Mucosa of descending colon (tissue), 3 donors: ENCODE results near the gene LIX1L. TPM values are rescaled to one million over a fixed set of nuclear protein-coding genes. Genes with fewer than 3 reads are reported as not detected.
"Not testable (repeated sequence)": the region's sequence is repeated elsewhere in the genome, so short reads cannot be mapped to it uniquely, and the experiment has no call there.

Experiments used
- ATAC-seq: fragments of 200-7000 bp; cut with Tn5 transposase; one replicate; pipeline ENCODE4 v1.9.1; 2020; ENCODE audit warnings: mild to moderate bottlenecking, moderate library complexity
- DNase-seq, 3 donors: peaks; one replicate each; pipeline ENCODE4 v3.0.0-alpha.2; 2020
- H3K36me3 ChIP-seq: fragments of 200-600 bp; one replicate; pipeline ENCODE4 v1.8.0; 2021; ENCODE audit warnings: low read depth, mild to moderate bottlenecking
- H3K4me1 ChIP-seq: fragments of 200-600 bp; one replicate; pipeline ENCODE4 v1.8.0; 2021; ENCODE audit warnings: low read depth, mild to moderate bottlenecking
- H3K4me3 ChIP-seq: fragments of 200-600 bp; one replicate; pipeline ENCODE4 v1.8.0; 2021; ENCODE audit warnings: mild to moderate bottlenecking
- H3K9me3 ChIP-seq: fragments of 200-600 bp; one replicate; pipeline ENCODE4 v1.8.0; 2021; ENCODE audit warnings: mild to moderate bottlenecking
- intact Hi-C, 2 donors: fragments of 100-400 bp; cut with DNase I in 1 of 2; cut with micrococcal nuclease in 1 of 2; formaldehyde crosslinking; loops; one replicate each; pipeline versions ENCODE4 v1.11.0 to v1.11.1; 2022; cut with DNase I, micrococcal nuclease
- total RNA-seq, 3 donors: library from RNA; stranded (reverse); fragmentation: NEBNext Ultra II Directional in 2 of 3; extraction: Animal tissue kit (Norgen Biotek cat#: 25700) in 2 of 3; gene quantifications; one replicate each; pipeline versions ENCODE4 v1.2.1 to v1.2.4, GENCODE V29; 2021 to 2023
- TF ChIP-seq, protein P1 (sequence below): fragments of 200-600 bp; IDR thresholded peaks from one replicate; pipeline ENCODE4 v1.8.0; 2022; ENCODE audit warnings: antibody characterized with exemption, mild to moderate bottlenecking
- donor health status: DM: no; HTN: no; CAD: no; lungs with moderate emphysema.
- donor health status: DM: no; HTN: no; CAD: no.
- donor health status: DM: no; HTN: yes; CAD: no.

The LIX1L gene
- total RNA-seq, 3 donors from 2014 or later, result 3.9 to 34.3 (median 10.2) TPM

DNA sequence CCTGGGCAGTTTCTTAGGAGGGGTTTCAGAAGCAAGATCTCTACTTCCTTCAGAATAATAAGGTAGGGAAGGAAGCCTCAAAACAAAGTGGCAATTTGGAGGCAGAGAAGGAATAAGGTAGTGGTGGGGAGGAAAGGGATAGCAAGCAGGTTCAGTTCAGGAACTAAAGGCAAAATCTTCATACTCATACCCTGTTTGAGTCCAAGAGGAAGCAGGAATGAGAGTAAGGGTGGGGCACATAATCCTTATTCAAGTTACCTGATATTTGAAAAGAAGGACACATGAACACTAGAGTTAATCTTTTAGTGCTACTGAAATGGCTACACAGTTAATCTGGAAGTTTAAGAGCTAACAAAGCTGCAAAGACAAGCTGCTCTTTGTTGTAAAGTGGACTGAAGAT is 22.1 kb downstream of the LIX1L start:
- H3K36me3 ChIP-seq, result no peaks in the 10 kb centered on the region
- intact Hi-C loops, result no loop called here

DNA sequence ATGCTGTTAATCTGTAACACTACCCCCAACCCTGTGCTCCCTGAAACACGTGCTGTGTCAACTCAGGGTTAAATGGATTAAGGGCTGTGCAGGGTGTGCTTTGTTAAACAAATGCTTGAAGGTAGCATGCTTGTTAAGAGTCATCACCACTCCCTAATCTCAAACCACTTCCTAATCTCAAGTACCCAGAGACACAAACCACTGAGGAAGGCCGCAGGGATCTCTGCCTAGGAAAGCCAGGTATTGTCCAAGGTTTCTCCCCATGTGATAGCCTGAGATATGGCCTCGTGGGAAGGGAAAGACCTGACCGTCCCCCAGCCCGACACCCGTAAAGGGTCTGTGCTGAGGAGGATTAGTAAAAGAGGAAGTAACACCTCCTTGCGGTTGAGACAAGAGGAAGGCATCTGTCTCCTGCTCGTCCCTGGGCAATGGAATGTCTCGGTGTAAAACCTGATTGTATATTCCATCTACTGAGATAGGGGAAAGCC is 25.3 kb downstream of the LIX1L start:
- H3K9me3 ChIP-seq, H3K36me3 ChIP-seq, H3K4me1 ChIP-seq, H3K4me3 ChIP-seq, intact Hi-C loops, ATAC-seq, DNase-seq: not testable (repeated sequence)

More for the DNA sequence above, 22.1 kb downstream of the LIX1L start:
- Histone ChIP-seq H3K4me3 (no peak overlapping the region), H3K4me1 (no peaks in the 10 kb centered on the region), H3K9me3 (no peaks in the 10 kb centered on the region)
- peak; percentile 55 for ATAC-seq
- no peak for DNase-seq
- TF ChIP-seq, protein P1, sequence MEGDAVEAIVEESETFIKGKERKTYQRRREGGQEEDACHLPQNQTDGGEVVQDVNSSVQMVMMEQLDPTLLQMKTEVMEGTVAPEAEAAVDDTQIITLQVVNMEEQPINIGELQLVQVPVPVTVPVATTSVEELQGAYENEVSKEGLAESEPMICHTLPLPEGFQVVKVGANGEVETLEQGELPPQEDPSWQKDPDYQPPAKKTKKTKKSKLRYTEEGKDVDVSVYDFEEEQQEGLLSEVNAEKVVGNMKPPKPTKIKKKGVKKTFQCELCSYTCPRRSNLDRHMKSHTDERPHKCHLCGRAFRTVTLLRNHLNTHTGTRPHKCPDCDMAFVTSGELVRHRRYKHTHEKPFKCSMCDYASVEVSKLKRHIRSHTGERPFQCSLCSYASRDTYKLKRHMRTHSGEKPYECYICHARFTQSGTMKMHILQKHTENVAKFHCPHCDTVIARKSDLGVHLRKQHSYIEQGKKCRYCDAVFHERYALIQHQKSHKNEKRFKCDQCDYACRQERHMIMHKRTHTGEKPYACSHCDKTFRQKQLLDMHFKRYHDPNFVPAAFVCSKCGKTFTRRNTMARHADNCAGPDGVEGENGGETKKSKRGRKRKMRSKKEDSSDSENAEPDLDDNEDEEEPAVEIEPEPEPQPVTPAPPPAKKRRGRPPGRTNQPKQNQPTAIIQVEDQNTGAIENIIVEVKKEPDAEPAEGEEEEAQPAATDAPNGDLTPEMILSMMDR, result no peak

DNA sequence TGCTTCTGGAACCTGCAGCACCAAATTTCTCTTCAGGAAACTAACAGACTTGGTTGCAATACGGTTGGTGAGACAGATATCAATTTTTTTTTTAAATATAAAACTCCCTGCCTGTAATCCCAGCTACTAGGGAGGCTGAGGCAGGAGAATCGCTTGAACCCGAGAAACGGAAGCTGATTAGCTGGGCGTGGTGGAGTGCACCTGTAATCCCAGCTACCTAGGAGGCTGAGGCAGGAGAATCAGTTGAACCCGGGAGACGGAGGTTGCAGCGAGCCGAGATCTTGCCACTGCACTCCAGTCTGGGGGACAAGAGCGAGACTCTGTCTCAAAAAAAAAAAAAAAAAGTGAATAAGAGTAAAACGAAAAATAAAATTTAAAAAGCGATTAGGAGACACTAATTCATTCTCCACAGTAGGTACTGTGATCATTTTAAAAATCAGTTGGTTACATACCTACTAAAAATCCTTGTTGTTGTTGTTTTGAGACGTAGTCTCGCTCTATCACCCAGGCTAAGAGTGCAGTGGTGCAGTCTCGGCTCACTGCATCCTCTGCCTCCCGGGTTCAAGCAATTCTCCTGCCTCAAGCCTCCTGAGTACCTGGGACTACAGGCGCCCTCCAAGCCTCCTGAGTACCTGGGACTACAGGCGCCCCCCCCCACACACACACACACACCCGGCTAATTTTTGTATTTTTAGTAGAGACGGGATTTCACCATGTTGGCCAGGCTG is 29.7 kb downstream of the LIX1L start:
- DNase-seq (peak in 1 of 3 donors; percentile 38), ATAC-seq (peak; percentile 15)
- Histone ChIP-seq H3K9me3 (no peaks in the 10 kb centered on the region), H3K36me3 (no peaks in the 10 kb centered on the region), H3K4me3 (peak overlapping the region; percentile 33), H3K4me1 (peaks cover 7% of the 10 kb centered on the region)
- intact Hi-C loops, result no loop called here
- TF ChIP-seq, protein P1, result no peak

DNA sequence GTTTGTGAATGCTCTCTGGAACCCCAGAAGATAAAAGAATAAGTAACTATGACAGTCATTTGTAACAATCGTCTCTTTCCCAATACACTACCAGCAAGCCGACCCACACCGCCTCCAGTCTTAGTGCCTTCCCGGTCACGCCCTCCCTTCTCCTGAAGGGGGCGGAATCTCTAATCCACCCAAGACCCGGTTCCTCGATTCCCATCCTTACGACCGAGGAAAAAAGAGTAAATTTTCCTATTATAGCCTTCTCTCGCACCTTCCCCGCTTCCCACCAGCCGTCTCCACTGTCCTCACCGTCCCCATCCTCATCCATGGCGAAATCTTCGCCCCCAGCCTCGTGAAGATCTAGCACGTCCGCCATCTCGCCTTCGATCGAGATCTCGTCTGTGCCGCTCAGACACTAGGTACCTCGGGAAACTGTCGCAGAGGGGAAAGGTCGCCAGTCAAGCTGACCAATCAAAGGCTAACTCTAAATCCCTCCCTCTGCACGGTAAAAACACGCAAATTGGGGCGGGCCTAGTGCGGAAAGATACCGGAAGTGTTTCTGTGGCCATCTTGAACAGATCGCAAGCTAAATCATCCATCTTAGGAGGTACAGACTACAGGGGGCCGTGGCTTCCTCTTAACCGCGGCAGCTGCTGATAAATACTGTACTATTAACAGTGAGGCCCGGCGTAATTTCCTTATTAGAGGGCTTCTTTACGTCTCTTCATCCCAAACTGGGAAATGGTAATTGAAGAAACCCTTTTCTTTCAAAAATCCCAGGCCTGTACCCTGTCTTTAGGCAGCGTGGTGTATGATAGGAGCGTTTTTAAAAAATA is 30.5 kb downstream of the LIX1L start, which contains the start of gene RBM8A:
RBM8A (minus strand) TSS at position 422 of the 824 bp plus-strand sequence; CDS start at position 364, 58 bp downstream.
- ATAC-seq (peak; percentile 99), DNase-seq (peak; percentile 93 to 97 (median 93))
- intact Hi-C loops, result no loop called here
- peaks cover 7% of the 10 kb centered on the region for H3K4me1 ChIP-seq
- peak within 1 kb of the TSS; percentile 33 for H3K4me3 ChIP-seq
- H3K9me3 ChIP-seq, result no peaks in the 10 kb centered on the region
- no peaks in the 10 kb centered on the region for H3K36me3 ChIP-seq
- TF ChIP-seq, protein P1, result peak; percentile 53

DNA sequence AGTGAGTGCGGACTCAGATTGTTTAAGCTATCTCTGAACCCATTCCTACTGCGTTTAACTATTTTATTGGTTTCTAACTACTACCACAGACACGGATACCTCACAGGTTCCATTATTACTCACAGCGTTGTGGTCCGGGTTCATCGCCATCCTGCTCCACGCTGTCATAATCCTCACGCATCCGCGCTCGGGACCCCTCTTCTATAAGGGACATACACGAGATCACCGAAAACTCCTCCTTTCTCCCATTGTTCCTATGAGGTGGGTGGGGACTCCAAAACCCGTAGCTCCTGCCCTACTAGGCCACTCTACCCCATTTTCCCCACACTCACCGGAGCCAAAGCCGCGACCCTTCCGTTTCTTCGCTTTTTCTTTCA is 31.1 kb downstream of the LIX1L start:
- peak; percentile 5 for ATAC-seq

More for the DNA sequence above, 31.1 kb downstream of the LIX1L start:
- Histone ChIP-seq H3K4me3 (peak overlapping the region; percentile 33), H3K4me1 (peaks cover 7% of the 10 kb centered on the region), H3K9me3 (no peaks in the 10 kb centered on the region), H3K36me3 (no peaks in the 10 kb centered on the region)
- intact Hi-C loops, result no loop called here
- TF ChIP-seq, protein P1, result no peak
- no peak for DNase-seq
